Measurements from ENCODE around the gene ADCYAP1. TPM values are rescaled to one million over a fixed set of nuclear protein-coding genes. Genes with fewer than 3 reads are reported as not detected.

Gene ADCYAP1
- polyA plus RNA-seq, 1 donor from 2014 or later = not detected

DNA sequence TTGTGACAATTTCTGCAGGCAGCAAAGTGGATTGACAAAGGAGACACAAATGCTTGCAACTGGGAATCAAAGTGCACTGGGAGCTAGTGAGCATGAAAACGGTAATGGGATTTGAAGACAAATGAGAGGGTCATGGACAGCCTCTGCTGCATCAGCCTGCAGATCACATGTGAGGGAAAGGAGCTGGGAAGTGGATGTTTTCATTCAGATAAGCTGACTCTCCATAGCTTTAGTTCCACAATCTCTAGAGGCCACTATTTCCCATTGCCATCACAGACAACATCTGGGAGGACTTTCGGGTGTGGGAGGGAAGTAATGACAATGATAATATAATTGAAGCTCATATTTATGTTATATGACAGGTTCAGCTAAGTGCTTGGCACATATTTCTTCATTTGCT is 28.4 kb downstream of the ADCYAP1 start:
- Mint-ChIP-seq H3K27me3 (peaks cover 2% of the 10 kb centered on the region), H3K4me1 (no peaks in the 10 kb centered on the region), H3K36me3 (no peaks in the 10 kb centered on the region), H3K4me3 (peak overlapping the region in 2 of 4 donors; percentile 2 to 39), H3K27ac (no peak overlapping the region), H3K9me3 (peaks cover 3 to 8% (median 5%) of the 10 kb centered on the region in 3 donors)

DNA sequence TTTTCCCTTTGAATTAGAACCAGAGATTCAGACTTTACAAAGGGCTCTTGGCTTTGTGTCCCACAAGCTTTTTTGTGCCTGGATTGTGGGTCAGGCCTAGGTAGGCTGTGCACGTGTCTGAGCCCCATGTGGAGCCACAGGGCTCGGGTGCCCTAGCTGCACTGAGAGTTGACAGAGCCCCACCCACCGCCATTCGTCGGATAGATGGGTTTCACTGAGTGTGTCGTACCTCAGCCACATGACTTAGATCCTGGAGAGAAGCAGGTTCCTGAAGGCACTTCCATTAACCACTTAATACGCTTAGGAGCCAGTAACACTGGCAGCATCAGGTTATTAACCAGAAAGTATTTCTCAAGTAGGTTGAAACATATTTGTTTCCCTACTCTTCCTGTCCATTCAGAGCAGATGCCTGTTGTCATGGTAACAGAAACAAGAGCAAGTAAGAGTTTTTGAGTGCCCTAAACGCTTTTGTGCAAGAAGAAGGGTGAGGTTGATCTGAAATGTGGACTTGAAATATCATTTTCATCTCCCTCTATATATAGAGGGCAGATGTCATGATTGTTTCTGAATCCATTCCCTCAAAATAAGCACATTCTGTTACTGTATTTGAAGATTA is 30.0 kb downstream of the ADCYAP1 start:
- Mint-ChIP-seq H3K27ac (no peak overlapping the region), H3K9me3 (peaks cover 3 to 8% (median 5%) of the 10 kb centered on the region in 3 donors), H3K4me1 (no peaks in the 10 kb centered on the region), H3K27me3 (peaks cover 2% of the 10 kb centered on the region), H3K4me3 (no peak overlapping the region), H3K36me3 (no peaks in the 10 kb centered on the region)

GRCh38 chr18:936941-937340 is 32.3 kb downstream of the ADCYAP1 start:
- H3K4me3 Mint-ChIP-seq = no peak overlapping the region

DNA sequence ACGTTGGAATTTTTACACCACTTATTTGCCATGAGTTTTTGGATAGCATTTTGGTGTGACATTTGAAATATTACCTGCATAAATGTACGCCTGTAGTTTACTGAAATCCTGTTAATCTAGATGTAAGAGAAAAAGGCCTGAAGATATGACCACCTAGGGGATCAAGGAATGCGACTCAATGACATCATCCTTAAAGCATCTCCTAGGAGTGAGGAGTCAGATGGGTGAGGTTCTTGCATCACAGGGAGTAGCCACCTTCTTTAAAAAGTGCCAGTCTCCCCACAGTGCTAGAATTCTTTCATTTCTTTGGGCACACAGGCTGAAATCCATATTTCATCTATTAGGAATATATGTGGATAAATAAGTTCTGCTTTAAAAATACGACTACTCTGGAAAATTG is 34.5 kb downstream of the ADCYAP1 start:
- Mint-ChIP-seq H3K27me3 (no peaks in the 10 kb centered on the region), H3K27ac (no peak overlapping the region), H3K36me3 (no peaks in the 10 kb centered on the region), H3K4me3 (no peak overlapping the region), H3K4me1 (no peaks in the 10 kb centered on the region), H3K9me3 (peaks cover 3 to 8% (median 5%) of the 10 kb centered on the region in 3 donors)

More at GRCh38 chr18:936941-937340, 32.3 kb downstream of the ADCYAP1 start:
- no peak overlapping the region for H3K27ac Mint-ChIP-seq
- H3K9me3 Mint-ChIP-seq = peaks cover 3 to 8% (median 5%) of the 10 kb centered on the region in 3 donors
- H3K4me1 Mint-ChIP-seq = no peaks in the 10 kb centered on the region
- H3K27me3 Mint-ChIP-seq = no peaks in the 10 kb centered on the region
- no peaks in the 10 kb centered on the region for H3K36me3 Mint-ChIP-seq

DNA sequence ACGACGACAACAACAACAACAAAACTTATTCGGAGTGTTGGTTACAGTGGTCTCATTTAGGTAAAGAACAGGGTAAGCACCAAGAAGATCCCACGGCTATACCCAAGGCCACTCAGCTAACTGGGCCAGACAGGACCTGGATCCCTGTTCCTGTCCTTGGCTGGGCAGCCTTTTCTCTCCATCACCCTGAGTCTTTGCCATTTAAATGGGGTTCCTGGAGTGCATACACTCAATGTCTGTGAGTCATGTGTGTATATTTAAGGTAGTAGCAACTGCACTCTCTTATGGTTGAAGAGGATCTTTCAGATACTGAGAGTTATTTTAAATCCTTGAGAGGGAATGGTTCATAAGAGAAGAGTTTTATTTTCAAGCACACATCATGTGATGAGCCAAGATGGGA is 35.3 kb downstream of the ADCYAP1 start:
- Mint-ChIP-seq H3K36me3 (no peaks in the 10 kb centered on the region), H3K4me3 (no peak overlapping the region), H3K27me3 (no peaks in the 10 kb centered on the region), H3K27ac (no peak overlapping the region), H3K4me1 (no peaks in the 10 kb centered on the region), H3K9me3 (peaks cover 2 to 8% (median 3%) of the 10 kb centered on the region in 3 donors)

GRCh38 chr18:941331-941730 is 36.7 kb downstream of the ADCYAP1 start:
- peaks cover 0 to 4% (median 2%) of the 10 kb centered on the region in 3 donors for H3K9me3 Mint-ChIP-seq
- no peaks in the 10 kb centered on the region for H3K27me3 Mint-ChIP-seq
- H3K4me1 Mint-ChIP-seq = no peaks in the 10 kb centered on the region
- no peaks in the 10 kb centered on the region for H3K36me3 Mint-ChIP-seq
- H3K4me3 Mint-ChIP-seq = no peak overlapping the region
- H3K27ac Mint-ChIP-seq = no peak overlapping the region

GRCh38 chr18:944440-944839 is 39.8 kb downstream of the ADCYAP1 start:
- H3K9me3 Mint-ChIP-seq = peaks cover 0 to 2% (median 0%) of the 10 kb centered on the region in 3 donors
- no peak overlapping the region for H3K27ac Mint-ChIP-seq
- no peaks in the 10 kb centered on the region for H3K36me3 Mint-ChIP-seq
- no peaks in the 10 kb centered on the region for H3K27me3 Mint-ChIP-seq
- H3K4me1 Mint-ChIP-seq = no peaks in the 10 kb centered on the region
- no peak overlapping the region for H3K4me3 Mint-ChIP-seq

- H3K27ac Mint-ChIP-seq = no peak overlapping the region
- no peaks in the 10 kb centered on the region for H3K27me3 Mint-ChIP-seq
- H3K9me3 Mint-ChIP-seq = peaks cover 0 to 2% (median 0%) of the 10 kb centered on the region in 3 donors
- H3K36me3 Mint-ChIP-seq = no peaks in the 10 kb centered on the region
- H3K4me3 Mint-ChIP-seq = no peak overlapping the region
- H3K4me1 Mint-ChIP-seq = no peaks in the 10 kb centered on the region
Observed at GRCh38 chr18:949724-950631, 45.3 kb downstream of the ADCYAP1 start.

GRCh38 chr18:950882-951495 is 46.3 kb downstream of the ADCYAP1 start:
- Mint-ChIP-seq H3K36me3 (no peaks in the 10 kb centered on the region), H3K27me3 (no peaks in the 10 kb centered on the region), H3K27ac (no peak overlapping the region), H3K4me3 (no peak overlapping the region), H3K4me1 (no peaks in the 10 kb centered on the region), H3K9me3 (peaks cover 0 to 2% (median 0%) of the 10 kb centered on the region in 3 donors)

GRCh38 chr18:955384-956066 is 50.9 kb downstream of the ADCYAP1 start:
- Mint-ChIP-seq H3K27me3 (no peaks in the 10 kb centered on the region), H3K9me3 (no peaks in the 10 kb centered on the region), H3K36me3 (no peaks in the 10 kb centered on the region), H3K4me1 (no peaks in the 10 kb centered on the region), H3K4me3 (no peak overlapping the region), H3K27ac (no peak overlapping the region)

GRCh38 chr18:957829-958228 is 53.2 kb downstream of the ADCYAP1 start:
- Mint-ChIP-seq H3K4me3 (no peak overlapping the region), H3K36me3 (no peaks in the 10 kb centered on the region), H3K27me3 (no peaks in the 10 kb centered on the region), H3K9me3 (no peaks in the 10 kb centered on the region), H3K4me1 (peaks cover 0 to 4% (median 0%) of the 10 kb centered on the region in 3 donors), H3K27ac (no peak overlapping the region)

DNA sequence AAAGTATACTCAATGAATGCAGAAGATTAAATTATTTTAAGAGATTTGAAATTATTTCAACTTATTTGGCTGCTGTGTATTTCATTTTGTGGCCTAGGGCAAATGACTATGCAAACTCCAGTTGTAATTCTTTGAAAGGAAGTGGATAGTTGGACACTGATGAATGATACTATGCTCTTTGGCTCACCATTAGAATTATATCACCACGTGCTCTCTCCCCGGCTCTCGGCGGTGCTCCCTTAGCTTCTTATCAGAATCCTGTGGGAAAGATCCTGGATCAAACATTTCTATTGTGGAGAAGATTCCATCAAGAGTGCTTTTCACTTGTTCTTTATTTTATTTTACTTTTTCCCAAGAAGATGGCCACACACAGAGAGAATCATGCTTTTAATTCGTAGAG is 55.2 kb downstream of the ADCYAP1 start:
- H3K9me3 Mint-ChIP-seq = no peaks in the 10 kb centered on the region
- H3K4me1 Mint-ChIP-seq = peaks cover 0 to 4% (median 0%) of the 10 kb centered on the region in 3 donors
- no peak overlapping the region for H3K4me3 Mint-ChIP-seq
- H3K36me3 Mint-ChIP-seq = no peaks in the 10 kb centered on the region
- H3K27me3 Mint-ChIP-seq = no peaks in the 10 kb centered on the region
- no peak overlapping the region for H3K27ac Mint-ChIP-seq

Data from IgD-negative memory B cell (primary cell).